ENCODE data around the gene MOSPD3. TPM values are rescaled to one million over a fixed set of nuclear protein-coding genes. Genes with fewer than 3 reads are reported as not detected.

MOSPD3 gene
- total and polyA plus RNA-seq, 2 of the 13 experiments (the other 11 are each of a cell fraction or from before 2014, with no cell fraction given), result 7.6 to 8.8 TPM

DNA sequence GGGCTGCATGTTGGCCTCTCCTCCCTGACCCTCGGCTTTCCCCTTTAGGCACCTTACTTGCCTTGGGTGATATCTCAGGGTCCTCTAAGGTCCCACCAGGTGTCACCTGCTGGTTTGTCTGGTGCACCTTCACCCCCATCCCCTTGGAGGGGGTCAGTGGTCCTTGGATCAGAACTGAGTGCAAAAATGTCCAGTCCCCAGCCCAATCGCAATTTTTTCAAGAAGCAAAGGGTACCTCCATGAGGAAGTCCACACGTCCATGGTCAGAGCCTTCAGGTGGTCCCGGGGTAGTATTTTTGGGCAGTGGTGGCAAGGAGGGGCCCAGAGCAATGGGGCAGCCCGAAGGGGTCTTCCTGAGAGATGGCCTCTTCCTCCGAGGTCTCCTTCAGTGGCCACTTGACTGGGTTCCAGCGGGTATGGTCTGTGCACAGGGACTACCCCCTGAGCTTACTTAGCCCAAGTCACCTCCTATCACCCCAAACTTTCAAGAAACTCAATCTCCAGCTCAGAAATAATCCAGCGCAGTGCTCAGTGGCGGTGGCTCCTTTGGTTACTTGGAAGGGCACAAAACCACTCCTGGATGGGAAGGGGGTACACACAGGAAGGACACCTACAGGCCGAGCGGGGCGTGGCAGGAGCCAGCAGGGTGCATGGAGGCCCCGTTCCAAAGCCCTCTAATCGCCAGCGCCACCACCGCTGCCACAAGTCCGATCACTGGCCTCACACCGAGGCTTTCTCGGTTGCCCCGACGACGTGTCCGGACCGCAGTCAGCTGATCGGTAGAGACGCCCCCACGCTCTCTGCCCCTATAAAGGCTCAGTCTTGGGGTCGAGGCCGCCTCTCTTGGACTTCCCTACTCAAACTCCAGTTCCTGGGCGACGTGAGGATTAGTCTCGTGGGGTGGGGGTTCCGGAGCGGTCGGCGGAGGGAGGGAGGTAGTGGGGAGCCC is 43.2 kb upstream of the MOSPD3 start (continued):
- TF ChIP-seq, protein P1, sequence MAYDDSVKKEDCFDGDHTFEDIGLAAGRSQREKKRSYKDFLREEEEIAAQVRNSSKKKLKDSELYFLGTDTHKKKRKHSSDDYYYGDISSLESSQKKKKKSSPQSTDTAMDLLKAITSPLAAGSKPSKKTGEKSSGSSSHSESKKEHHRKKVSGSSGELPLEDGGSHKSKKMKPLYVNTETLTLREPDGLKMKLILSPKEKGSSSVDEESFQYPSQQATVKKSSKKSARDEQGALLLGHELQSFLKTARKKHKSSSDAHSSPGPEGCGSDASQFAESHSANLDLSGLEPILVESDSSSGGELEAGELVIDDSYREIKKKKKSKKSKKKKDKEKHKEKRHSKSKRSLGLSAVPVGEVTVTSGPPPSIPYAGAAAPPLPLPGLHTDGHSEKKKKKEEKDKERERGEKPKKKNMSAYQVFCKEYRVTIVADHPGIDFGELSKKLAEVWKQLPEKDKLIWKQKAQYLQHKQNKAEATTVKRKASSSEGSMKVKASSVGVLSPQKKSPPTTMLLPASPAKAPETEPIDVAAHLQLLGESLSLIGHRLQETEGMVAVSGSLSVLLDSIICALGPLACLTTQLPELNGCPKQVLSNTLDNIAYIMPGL (CRISPR knock-in tag; IDR thresholded peaks at IDR 0.05; ENCODE audit: borderline replicate concordance in 1 of 2, low read depth in 1 of 2), result peak in 1 of 2 experiments; percentile 53; a peak in 1 of 4 replicates
- TF ChIP-seq ZNF563 (CRISPR knock-in tag; IDR thresholded peaks at IDR 0.05) (no peak), SP4 (CRISPR knock-in tag; IDR thresholded peaks at IDR 0.05) (peak; percentile 63), HMGA1 (CRISPR knock-in tag; conservative IDR thresholded peaks at IDR 0.05) (no peak), ZNF331 (CRISPR knock-in tag; IDR thresholded peaks at IDR 0.05) (no peak; the same call in 1 of the 2 replicates), RBM22 (optimal IDR thresholded peaks at IDR 0.05; ENCODE audit: low read length) (peak; percentile 99), ZNF24 (IDR thresholded peaks at IDR 0.05) (no peak), ZNF230 (CRISPR knock-in tag; IDR thresholded peaks at IDR 0.05) (peak; percentile 67; the same call in 1 of the 2 replicates), ELF1 (CRISPR knock-in tag; IDR thresholded peaks at IDR 0.05) (peak; percentile 63), ZMAT3 (CRISPR knock-in tag; conservative IDR thresholded peaks at IDR 0.05) (no peak; the same call in 1 of the 2 replicates), SMC3 (IDR thresholded peaks at IDR 0.05; ENCODE audit: low read length) (peak; percentile 25; the same call in 1 of the 2 replicates), HNF4A (CRISPR knock-in tag; IDR thresholded peaks at IDR 0.05) (no peak), SALL1 (CRISPR knock-in tag; IDR thresholded peaks at IDR 0.05) (peak; percentile 82), ZSCAN25 (CRISPR knock-in tag; IDR thresholded peaks at IDR 0.05) (peak; percentile 56; the same call in 1 of the 2 replicates), ARID5B (CRISPR knock-in tag; IDR thresholded peaks at IDR 0.05) (no peak; the same call in 1 of the 2 replicates), SATB2 (CRISPR knock-in tag; IDR thresholded peaks at IDR 0.05) (no peak), ZBTB43 (CRISPR knock-in tag; conservative IDR thresholded peaks at IDR 0.05) (no peak; the same call in 1 of the 2 replicates), ZBTB3 (CRISPR knock-in tag; IDR thresholded peaks at IDR 0.05; ENCODE audit: borderline replicate concordance, low read depth) (peak; percentile 5; the same call in 1 of the 2 replicates)
- TF ChIP-seq, protein P2, sequence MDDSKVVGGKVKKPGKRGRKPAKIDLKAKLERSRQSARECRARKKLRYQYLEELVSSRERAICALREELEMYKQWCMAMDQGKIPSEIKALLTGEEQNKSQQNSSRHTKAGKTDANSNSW (CRISPR knock-in tag; IDR thresholded peaks at IDR 0.05; ENCODE audit: borderline replicate concordance), result 0 out of 2 replicates have a peak, but pooled peaks have one; percentile 23
- TF ChIP-seq, protein P3, sequence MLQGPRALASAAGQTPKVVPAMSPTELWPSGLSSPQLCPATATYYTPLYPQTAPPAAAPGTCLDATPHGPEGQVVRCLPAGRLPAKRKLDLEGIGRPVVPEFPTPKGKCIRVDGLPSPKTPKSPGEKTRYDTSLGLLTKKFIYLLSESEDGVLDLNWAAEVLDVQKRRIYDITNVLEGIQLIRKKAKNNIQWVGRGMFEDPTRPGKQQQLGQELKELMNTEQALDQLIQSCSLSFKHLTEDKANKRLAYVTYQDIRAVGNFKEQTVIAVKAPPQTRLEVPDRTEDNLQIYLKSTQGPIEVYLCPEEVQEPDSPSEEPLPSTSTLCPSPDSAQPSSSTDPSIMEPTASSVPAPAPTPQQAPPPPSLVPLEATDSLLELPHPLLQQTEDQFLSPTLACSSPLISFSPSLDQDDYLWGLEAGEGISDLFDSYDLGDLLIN (CRISPR knock-in tag; IDR thresholded peaks at IDR 0.05; ENCODE audit: borderline replicate concordance), result no peak; the same call in 1 of the 2 replicates
